NOMO-1 treated with dmso at 0.1 percent for 144 hours (cell line): Measurements from ENCODE around the gene CACNA1F.

Experiments
- DNase-seq: peaks from one replicate; lab custom pipeline; 2025; ENCODE audit not compliant: unreplicated experiment; lab: John Stamatoyannopoulos, UW

CACNA1F gene

DNA sequence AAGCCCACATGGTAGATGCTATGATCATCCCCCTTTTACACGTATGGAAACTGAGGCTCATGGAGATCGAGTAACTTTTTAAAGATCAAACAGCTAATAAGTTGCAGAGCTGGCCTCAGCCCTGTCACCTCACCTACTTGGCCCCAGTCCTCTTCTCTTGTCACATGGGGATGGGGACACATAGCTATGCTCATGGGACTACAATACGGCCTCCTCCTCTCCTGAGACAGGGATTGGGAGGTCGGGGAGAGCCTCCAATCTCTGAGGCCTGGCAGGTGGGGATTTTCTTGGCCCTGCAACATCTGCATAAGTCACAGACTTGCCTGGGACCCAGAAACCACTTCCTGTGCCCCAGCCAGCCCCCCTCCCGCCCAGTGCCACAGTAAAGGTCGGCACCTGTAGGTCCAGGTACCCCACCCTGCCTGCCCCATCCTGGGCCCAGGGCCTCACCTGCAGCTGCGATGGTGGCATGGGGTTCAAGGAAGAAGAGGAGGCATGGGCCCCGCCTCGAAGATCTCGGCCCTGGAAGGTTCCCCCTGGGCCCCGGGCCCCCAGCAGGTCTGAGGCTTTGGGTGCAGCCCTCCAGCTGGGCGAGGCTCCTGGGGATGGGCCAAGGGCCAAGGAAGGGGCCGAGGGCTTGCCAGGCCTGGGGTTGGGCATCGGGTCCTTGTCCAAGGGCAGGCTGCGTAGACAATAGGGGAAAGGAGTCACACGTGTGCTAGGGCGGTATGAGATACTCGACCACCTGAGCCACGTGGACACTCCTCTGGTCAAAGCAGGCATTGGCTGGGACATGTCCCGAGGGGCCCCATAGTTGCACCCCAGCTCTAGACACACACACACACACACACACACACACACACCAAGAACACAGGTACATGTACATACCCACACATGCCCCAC, 25.0 kb upstream of the CACNA1F start:
- no peak for DNase-seq

DNA sequence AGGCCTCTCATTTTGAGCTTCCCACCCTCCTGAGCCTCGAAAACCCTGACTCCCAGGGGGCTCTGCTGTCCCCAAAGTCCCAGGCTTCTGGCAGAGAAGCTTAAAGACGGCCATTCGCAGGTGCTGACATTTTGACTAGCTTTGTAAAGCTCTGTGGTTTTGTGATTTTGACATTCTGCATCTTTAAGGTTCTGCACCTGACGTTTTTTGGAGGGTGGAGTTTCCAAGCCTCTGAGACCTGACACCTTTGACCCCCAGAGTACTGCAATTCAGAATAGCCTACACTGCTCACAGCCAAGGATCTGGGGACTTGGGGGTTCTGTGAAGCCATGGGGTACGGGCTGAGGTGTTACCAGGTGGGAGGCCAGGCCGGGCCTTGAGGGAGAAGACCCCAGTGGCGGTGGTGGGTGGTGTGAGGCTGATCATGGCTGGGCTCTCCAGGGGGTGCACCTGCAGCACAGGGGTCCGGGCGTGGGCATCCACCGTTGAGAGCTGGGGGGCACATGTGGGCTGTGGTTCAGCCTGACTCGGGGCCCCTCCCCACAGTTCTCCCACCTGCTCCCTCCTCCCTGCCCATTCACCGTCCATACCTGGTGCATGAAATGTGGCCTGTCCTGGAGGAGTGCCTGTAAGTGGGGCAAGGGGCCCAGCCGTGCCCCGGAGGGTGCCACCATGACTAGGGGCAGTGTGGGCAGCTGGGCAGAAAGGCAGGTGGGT, 24.1 kb upstream of the CACNA1F start:
- DNase-seq: no peak

DNA sequence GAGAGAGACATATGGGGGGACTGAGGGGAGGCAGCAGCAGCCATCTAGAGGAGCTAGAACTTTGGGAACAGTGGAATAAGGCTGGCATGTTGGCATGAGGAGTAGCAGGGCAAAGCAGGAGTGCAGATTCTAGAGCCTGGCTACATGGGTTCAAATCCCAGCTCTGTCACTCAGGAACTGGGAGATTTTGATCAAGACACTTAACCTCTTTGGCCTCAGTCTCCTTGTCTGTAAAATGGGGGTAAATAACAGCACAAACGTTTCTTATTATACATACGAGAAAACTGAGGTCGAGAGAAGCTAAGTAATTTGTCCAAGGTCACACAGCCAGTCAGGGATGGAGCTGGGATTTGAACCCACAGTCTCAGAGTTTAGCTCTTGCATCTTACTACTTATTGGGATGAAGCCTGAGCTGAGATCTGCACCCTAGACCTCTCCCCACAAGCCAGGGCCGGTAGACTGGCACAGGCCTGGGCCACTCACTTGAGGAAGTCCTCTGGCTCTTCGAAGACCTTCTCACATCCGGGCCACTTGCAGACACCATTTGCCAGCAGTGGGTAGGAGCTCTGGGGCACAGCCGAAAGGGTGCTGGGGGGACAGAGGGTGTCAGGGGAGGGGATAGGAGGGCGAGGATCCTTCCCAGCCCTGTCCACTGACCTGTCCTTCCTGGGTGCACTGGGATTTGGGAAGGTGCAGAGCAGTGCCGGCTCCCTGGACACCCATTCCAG, 23.3 kb upstream of the CACNA1F start:
- DNase-seq: no peak

DNA sequence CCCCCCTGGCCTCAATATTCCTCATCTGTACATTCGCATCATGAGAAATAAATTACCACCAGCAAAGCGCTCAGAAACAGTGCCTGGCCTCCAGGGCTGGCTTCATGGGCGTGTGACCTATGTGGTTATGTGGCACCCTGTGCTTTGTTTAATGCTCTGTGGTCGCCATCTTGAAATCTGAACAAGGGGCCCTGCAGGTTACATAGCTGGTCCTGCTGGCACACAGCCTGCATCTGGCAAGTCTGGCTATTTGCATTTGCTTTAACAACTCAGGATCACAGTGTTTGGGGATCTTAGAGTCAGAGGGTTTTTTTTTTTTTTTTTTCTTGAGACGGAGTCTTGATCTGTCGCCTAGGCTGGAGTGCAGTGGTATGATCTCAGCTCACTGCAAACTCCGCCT, 21.5 kb upstream of the CACNA1F start:
- no peak for DNase-seq

DNA sequence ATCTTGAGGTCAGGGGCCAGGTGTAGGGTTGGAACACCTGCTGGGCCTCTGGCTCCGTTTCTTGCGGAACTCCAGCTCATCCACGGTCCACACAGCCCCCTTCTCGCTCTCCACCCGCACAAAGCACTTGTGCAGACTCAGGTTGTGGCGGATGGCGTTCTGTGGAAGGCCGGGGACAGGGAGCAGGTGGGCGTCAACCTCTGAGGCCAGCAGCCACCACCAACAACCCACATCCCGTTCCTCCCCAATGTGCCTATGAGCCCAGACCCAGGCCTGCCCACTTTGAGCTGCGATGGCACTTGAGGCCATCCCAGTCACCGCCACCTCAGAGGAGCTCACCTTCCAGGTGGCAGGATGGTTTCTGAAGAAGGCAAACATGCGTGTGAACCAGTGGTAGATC, 18.2 kb upstream of the CACNA1F start:
- DNase-seq: no peak

DNA sequence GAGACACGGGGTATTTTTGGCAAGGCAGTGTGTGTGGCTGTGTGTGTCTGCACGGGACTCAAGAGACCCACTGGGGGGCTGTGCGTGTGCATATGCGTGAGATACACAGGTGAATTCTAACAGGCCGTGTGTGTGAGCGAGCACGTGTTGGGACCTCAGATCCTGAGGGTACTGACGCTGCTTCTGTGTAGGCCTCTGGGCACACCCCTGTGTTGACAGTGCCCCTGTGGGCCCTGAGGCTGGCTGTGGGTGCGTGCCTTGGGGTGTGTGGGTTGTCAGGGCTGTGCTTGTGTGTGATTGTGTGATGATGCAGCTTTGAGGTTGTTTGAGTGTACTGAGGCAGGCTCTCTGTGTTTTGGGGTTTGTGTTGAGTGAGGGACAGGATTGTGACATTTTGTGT, 17.4 kb upstream of the CACNA1F start:
- no peak for DNase-seq

DNA sequence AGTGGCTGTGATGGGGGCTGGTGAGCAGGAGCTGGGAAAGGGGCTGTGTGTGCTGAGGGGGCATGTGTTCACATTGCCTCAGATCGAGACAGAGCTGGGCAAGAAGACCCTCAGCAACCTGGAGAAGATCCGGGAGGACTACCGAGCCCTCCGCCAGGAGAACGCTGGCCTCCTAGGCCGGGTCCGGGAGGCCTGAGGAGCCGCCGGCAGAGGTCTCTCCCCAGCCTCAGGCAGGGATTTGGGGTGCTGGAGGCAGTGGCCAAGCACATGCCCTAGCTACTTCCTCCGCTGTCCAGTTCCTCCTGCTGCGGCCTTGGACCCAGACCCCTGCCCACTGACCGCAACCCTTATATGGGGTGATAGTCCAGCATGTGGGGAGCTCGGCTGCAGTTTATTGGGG, 16.9 kb upstream of the CACNA1F start:
- no peak for DNase-seq

DNA sequence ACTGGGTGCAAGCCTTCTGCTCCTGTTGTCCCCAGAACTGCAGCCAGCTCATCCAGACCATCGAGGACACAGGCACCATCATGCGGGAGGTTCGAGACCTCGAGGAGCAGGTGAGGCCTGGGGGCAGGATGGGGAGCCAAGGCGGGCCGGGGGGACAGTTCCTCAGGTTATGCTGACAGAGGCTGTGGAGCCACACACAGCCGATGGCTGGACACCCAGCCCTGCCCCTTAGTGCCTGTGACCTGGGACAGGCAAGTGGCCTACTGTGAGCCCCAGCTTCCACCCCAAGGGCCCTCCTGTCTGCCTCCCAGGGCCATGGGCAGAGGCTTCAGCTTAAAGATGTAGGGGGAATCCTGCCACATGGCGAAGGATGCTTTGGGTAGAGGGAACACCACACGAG, 16.5 kb upstream of the CACNA1F start:
- DNase-seq: no peak

DNA sequence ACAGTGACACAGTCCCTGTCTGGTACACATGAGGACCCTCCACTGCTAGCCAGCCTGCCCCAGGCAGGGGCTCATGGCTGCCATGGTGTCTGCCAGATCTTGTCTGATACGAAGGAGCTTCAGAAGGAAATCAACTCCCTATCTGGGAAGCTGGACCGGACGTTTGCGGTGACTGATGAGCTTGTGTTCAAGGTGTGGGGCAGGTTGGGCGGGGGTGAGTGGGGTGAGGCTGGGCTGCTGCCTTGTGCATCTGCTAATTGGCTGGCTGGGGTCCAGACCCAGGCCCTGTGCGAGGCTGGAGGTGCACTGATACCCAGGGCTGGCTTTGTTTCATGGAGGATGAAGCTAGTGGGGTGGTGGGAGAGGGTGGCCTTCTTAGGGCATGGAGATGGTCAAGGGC, 15.9 kb upstream of the CACNA1F start:
- DNase-seq: no peak

DNA sequence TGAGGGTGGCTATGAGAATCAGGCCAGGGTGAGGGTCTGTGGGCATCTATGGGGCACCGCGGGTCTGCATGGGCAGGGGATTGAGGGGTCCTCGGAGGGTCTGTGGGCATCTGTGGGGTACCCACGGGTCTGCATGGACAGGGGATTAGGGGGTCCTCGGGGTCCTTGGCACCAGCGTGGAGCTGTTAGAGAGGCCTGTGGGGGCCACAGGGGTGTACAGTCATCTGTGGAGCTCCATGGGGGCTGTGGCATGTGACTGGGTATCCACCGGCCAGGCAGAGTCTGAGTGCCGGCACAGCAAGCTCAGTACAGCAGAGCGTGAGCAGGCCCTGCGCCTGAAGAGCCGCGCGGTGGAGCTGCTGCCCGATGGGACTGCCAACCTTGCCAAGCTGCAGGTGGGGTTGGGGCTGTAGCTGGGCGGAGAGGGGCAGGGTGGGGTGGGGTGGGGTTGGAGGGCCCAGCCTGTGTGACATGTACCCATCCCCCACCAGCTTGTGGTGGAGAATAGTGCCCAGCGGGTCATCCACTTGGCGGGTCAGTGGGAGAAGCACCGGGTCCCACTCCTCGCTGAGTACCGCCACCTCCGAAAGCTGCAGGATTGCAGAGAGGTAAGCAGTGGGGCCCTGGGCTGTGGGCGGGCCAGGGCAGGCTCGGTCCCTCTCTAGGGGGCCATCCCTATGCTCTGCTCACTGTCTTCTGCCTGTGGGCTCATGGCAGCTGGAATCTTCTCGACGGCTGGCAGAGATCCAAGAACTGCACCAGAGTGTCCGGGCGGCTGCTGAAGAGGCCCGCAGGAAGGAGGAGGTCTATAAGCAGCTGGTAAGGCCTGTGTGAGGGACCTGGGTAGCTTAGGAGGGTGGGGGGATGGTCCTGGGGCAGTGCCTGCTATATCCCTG, 15.0 kb upstream of the CACNA1F start:
- no peak for DNase-seq

DNA sequence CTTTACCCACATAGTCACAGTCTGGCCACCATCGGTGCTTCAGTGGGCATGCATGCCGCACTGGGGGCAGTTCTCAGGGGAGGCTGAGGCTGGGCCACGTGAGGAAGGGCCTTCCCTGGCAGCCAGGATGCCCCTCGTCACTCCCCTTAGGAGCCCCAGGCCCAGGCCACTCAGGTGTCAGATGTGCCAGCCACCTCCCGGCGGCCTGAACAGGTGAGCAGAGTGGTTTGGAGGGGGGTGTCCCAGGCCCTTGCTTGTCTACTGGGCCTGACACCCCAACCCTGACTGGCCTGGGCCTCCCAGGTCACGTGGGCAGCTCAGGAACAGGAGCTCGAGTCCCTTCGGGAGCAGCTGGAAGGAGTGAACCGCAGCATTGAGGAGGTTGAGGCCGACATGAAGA, 14.2 kb upstream of the CACNA1F start:
- DNase-seq: no peak

DNA sequence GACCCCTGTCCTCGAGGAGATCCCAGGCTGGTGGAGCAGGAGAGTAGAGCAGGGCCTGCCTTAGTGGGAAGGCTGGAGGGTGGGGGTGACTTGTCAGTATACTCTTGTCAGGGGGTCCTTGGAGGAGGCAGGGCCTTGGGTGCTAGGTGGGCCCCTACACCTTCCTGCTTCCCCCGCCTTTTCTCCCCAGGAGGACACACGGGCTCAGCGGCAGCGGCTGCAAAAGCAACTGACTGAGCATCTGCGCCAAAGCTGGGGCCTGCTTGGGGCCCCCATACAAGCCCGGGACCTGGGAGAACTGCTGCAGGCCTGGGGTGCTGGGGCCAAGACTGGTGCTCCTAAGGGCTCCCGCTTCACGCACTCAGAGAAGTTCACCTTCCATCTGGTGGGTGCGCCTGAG, 13.4 kb upstream of the CACNA1F start:
- DNase-seq: no peak

DNA sequence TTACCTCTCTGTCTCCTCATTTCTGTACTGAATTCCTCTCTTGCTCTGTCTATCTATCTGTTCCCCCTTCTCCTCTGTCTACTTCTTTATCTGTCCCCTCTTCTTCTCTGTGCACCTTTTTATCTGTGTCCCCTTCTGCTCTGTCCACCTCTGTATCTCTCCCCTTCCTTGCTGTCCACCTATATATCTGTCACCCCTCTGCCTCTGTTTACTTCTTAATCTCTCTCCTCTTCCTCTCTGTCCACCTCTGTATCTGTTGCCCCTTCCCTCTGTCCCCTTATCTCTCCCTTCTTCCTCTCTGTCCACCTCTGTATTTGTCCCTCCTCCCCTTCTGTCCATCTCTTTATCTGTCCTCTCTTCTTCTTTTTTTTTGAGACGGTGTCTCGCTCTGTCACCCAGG, 11.1 kb upstream of the CACNA1F start:
- no peak for DNase-seq

DNA sequence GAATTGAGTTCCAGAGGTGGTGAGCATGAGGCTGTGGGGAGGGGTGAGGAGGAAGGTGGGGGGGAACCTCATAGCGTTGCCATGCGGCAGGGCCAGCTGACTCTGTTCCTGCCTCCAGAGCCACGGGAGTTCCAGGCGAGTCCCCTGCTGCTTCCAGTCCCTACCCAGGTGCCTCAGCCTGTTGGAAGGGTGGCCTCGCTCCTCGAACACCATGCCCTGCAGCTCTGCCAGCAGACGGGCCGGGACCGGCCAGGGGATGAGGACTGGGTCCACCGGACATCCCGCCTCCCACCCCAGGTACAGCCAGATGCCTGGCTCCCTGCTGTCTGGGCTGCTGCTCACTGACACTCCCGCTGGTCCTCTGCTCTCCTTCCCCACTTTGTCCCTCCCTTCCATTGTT, 10.0 kb upstream of the CACNA1F start:
- DNase-seq: no peak

DNA sequence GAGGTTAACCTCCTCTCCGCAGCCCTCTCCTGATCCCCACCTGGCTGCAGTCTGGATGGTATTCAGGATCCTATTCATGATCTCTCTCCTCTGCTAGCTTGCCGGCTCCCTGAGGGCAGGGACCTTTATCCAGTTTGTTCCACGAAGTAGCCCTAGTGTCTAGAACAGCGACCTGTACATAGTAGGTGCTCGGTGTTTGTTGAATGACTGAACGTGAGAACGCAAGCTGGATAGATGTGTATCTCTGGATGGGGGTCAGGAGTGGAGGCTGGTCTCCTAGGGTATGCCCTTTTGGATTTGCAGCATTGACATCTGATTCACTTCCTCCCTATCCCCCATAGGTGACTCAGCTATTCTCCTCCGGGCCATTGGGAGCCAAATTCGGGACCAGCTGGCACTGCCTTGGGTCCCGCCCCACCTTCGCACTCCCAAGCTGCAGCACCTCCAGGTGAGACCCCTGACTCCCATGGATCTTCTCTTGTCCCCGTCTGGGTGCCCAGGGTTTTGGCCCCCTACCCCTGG, 9.5 kb upstream of the CACNA1F start:
- no peak for DNase-seq

DNA sequence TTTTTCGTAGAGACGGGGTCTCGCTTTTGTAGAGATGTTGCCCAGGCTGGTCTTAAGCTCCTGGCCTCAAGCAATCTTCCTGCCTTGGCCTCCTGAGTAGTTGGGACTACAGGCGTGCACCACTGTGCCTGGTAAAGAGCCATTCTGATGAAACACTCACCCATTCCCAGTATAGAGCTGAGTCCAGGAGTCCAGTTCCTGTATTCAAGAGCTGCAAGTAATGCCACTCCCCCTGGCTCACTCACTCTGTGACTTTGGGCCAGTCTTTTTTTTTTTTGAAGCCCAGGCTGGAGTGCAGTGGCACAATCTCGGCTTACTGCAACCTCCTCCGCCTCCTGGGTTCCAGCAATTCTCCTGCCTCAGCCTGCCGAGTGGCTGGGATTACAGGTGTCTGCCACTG, 5.6 kb upstream of the CACNA1F start:
- DNase-seq: no peak

DNA sequence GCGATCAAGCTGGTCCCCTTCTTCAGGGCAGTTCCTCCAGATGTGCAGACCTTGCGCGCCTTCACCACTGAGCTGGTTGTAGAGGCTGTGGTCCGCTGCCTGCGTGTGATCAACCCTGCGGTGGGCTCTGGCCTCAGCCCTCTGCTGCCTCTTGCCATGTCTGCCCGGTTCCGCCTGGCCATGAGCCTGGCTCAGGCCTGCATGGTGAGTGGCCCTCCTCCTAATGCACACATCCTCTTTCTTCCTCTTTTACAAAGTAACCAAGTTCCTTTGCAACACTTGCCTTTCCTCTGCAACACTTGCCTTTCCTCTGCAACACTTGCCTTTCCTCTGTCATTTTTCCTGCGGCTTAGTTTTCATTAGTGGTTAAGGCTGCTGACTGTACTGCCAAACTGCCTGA, 3.9 kb upstream of the CACNA1F start:
- peak; percentile 78 for DNase-seq

DNA sequence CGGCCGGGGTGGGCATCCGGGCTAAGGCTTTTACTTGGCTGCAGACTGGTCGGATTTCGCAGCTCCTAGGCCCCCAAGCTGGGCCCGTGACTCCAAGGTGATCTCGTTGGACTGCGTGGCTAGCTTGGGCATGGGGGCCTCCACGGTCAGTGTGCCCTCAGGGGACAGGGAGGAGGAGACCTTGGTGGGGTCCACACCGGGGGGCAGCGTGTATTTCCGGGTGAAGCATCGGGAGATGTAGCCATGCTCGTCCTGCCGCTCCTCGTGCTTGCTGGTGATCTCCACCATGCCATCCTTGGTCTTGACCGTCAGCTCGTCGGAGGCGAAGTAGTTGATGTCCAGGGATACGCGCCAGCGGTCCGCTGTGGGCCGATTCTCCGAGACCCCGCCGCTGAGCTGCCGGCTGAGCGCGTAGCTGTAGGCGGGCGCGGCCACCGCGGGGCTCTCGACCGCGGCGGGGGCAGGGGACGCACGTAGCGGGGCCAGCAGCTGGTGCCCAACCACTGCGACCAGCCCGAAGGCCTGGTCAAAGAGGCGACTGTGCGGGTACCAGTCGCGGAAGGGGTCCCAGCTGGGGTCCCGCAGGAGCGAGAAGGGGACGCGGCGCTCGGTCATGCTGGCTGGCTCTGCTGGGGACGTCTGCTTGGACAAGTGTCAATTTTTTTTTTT, 881 bp upstream of the CACNA1F start:
- DNase-seq: no peak

DNA sequence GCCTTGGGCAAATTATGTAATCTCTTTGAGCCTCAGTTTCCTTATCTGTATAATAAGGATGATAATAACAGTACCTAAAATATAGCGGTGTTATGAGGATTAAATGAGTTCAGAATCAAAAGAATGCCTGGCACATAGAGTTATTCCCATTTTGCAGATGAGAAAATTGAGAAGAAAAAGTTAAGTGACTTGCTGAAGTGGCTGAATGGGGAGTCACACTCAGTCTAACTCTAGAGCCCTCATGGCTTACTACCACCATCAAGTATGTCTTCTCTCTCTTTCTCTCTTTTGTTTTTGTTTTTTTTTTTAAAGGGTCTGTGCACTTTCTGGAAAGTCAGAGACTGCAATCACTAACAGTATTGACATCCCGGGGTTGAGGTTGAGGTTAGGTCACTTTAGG, 615 bp downstream of the CACNA1F start:
- no peak for DNase-seq

DNA sequence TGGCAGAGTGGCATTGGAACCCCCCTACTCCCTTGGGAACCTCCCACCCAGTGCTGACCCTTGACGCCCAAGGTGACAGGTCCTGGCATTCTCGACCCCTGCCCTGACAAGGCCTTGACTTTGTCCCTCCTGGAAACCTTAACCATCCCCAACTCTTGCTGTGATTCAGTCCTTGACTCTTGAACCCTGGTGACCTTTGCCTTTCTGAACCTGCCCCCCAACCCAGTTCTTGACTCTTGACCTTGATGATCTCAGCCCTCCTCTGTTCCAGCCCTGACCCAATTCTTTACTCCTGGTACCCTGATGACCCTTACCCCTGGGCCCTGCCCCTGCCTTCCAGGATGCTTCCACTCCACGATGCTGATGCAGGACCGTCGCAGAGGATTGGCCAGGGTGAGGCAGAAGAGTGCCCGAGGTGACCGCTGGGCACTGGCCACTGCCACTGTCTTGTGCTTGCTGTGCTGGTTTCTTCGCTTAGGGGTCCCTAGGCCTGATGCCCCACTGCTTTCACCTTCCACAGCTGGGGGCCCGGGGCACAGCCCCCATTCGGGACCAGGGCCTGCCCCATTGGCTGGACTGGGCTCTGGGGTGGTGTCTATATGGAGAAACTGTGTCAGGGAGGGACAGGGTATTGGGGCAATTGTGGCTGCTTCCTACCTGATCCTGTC, 1.7 kb downstream of the CACNA1F start:
- DNase-seq: no peak
